ENCODE data around the gene NGLY1. TPM values are rescaled to one million over a fixed set of nuclear protein-coding genes. Genes with fewer than 3 reads are reported as not detected.

NGLY1 gene
- total RNA-seq, 1 experiment from 2014 or later, result 29.4 TPM

- Histone ChIP-seq H3K27ac (ENCODE audit: low read depth, low read length) (no peak overlapping the region), H3K4me3 (replicated peaks in 1 of 2; ENCODE audit: low read depth in 1 of 2, low read length in 2 of 2) (no peak overlapping the region), H3K4me2 (ENCODE audit: low read length) (no peak overlapping the region), H3K9ac (ENCODE audit: low read length) (no peak overlapping the region), H3K9me2 (ENCODE audit: insufficient read depth) (no peaks in the 10 kb centered on the region), H3K27me3 (ENCODE audit: insufficient read depth, low read length) (peaks cover 39% of the 10 kb centered on the region; the same call in 1 of the 2 replicates), H3K4me1 (ENCODE audit: control insufficient read depth in 1 of 2, insufficient read depth in 2 of 2, low read length in 2 of 2) (no peaks in the 10 kb centered on the region), H3K79me2 (ENCODE audit: insufficient read depth, low read length) (no peaks in the 10 kb centered on the region), H4K20me1 (ENCODE audit: insufficient read depth) (no peaks in the 10 kb centered on the region), H2AFZ (ENCODE audit: low read depth, low read length, poor library complexity, severe bottlenecking) (no peak overlapping the region), H3K36me3 (ENCODE audit: control insufficient read depth in 1 of 2, insufficient read depth in 2 of 2, low read length in 2 of 2) (no peaks in the 10 kb centered on the region), H3K9me3 (ENCODE audit: control insufficient read depth in 1 of 2, insufficient read depth in 1 of 2, low read depth in 1 of 2, low read length in 2 of 2) (no peaks in the 10 kb centered on the region)
- ATAC-seq (no peak), DNase-seq (ENCODE audit: low read depth, low spot score) (no peak)
- POLR2A ChIA-PET, result no interaction called here
- no TSS peak for BruUV-seq (replicated peaks)
- intact Hi-C loops (cut with micrococcal nuclease), result no loop called here
- CTCF ChIA-PET, result no interaction called here
- RAD21 ChIA-PET (ENCODE audit: low non-redundant PET in 1 of 2, low total read pairs in 2 of 2, uncharacterized antibody in 2 of 2, unreplicated experiment in 2 of 2), result no interaction called here
- TF ChIP-seq SP1 (IDR thresholded peaks at IDR 0.05; ENCODE audit: low read depth) (no peak), SRF (IDR thresholded peaks at IDR 0.05; ENCODE audit: low read depth) (no peak), RAD21 (IDR thresholded peaks at IDR 0.05; ENCODE audit: low read depth) (no peak), ZFX (IDR thresholded peaks at IDR 0.05) (no peak), POLR2A (IDR thresholded peaks at IDR 0.05; ENCODE audit: borderline replicate concordance, extremely low read depth, insufficient read depth, insufficient read length) (no peak), CBX3 (IDR thresholded peaks at IDR 0.05; ENCODE audit: low read depth) (no peak), TCF7L2 (IDR thresholded peaks at IDR 0.05; ENCODE audit: borderline replicate concordance, extremely low read depth, insufficient read depth, insufficient read length) (no peak), MAX (IDR thresholded peaks at IDR 0.05) (no peak), JUND (IDR thresholded peaks at IDR 0.05) (no peak), FOSL1 (IDR thresholded peaks at IDR 0.05; ENCODE audit: low read depth) (no peak), CTCF (IDR thresholded peaks at IDR 0.05 in 2 of 3, conservative IDR thresholded peaks at IDR 0.05 in 1 of 3; ENCODE audit: borderline replicate concordance in 1 of 3, insufficient read depth in 1 of 3, low read depth in 2 of 3, low read length in 2 of 3) (no peak), POLR2AphosphoS5 (IDR thresholded peaks at IDR 0.05; ENCODE audit: low read depth, low read length) (no peak), REST (IDR thresholded peaks at IDR 0.05; ENCODE audit: low read depth) (no peak), ZNF274 (IDR thresholded peaks at IDR 0.05; ENCODE audit: low read depth, low read length) (no peak), ZBTB33 (IDR thresholded peaks at IDR 0.05; ENCODE audit: extremely low read depth, insufficient replicate concordance, low read length) (no peak), EZH2phosphoT487 (IDR thresholded peaks at IDR 0.05; ENCODE audit: borderline replicate concordance) (no peak), ATF3 (IDR thresholded peaks at IDR 0.05) (no peak), CEBPB (IDR thresholded peaks at IDR 0.05; ENCODE audit: low read depth) (no peak), EZH2 (IDR thresholded peaks at IDR 0.05) (no peak)
These were observed 90.0 kb downstream of the NGLY1 start for GRCh38 chr3:25693238-25693637.
